Type B pancreatic cell (in vitro differentiated cells): ENCODE results near the gene ACTR2. TPM values are rescaled to one million over a fixed set of nuclear protein-coding genes. Genes with fewer than 3 reads are reported as not detected.

ENCODE experiments used
- DNase-seq: peaks from one replicate; pipeline ENCODE4 v3.0.0; 2021; ENCODE audit warnings: mixed read lengths; ENCODE audit not compliant: unreplicated experiment; ENCODE audit errors: extremely low spot score
- H3K27ac Mint-ChIP-seq: 2 replicates; pipeline ENCODE4 v1.8.0; 2021; ENCODE audit warnings: mild to moderate bottlenecking, mixed read lengths
- H3K27me3 Mint-ChIP-seq: 2 replicates; pipeline ENCODE4 v1.8.0; 2021; ENCODE audit warnings: mixed read lengths
- H3K36me3 Mint-ChIP-seq: 2 replicates; pipeline ENCODE4 v1.8.0; 2021; ENCODE audit warnings: mixed read lengths
- H3K4me1 Mint-ChIP-seq: one replicate; pipeline ENCODE4 v1.8.0; 2021; ENCODE audit warnings: mixed read lengths; ENCODE audit not compliant: unreplicated experiment
- H3K4me3 Mint-ChIP-seq: 2 replicates; pipeline ENCODE4 v1.8.0; 2021; ENCODE audit warnings: mild to moderate bottlenecking, mixed read lengths
- H3K9me3 Mint-ChIP-seq: 2 replicates; pipeline ENCODE4 v1.8.0; 2021; ENCODE audit warnings: mixed read lengths
- CTCF ChIP-seq: fragments of 200-600 bp; sonication (generic); conservative IDR thresholded peaks from 2 replicates; pipeline ENCODE4 v1.5.0; 2021; ENCODE audit warnings: antibody characterized with exemption, mild to moderate bottlenecking
- total RNA-seq: library from RNA; stranded (reverse); gene quantifications from 2 replicates; pipeline ENCODE4 v1.2.1, GENCODE V29; 2021; ENCODE audit warnings: low replicate concordance

Gene ACTR2
- total RNA-seq, 1 donor from 2014 or later = 188 TPM

- DNase-seq = no peak
- Mint-ChIP-seq H3K4me3 (no peak overlapping the region), H3K36me3 (peaks cover 26% of the 10 kb centered on the region), H3K4me1 (peaks cover 36% of the 10 kb centered on the region), H3K27me3 (no peaks in the 10 kb centered on the region), H3K27ac (no peak overlapping the region), H3K9me3 (no peaks in the 10 kb centered on the region)
- TF ChIP-seq CTCF = no peak
Measured at GRCh38 chr2:65305934-65306333, 78.3 kb downstream of the ACTR2 start.

- no peaks in the 10 kb centered on the region for H3K27me3 Mint-ChIP-seq
- no peaks in the 10 kb centered on the region for H3K9me3 Mint-ChIP-seq
- peak overlapping the region; percentile 25 for H3K4me3 Mint-ChIP-seq
- H3K36me3 Mint-ChIP-seq = peaks cover 50% of the 10 kb centered on the region
- TF ChIP-seq CTCF = no peak
- DNase-seq = no peak
- peak overlapping the region; percentile 89 for H3K27ac Mint-ChIP-seq
- peaks cover 13% of the 10 kb centered on the region for H3K4me1 Mint-ChIP-seq
Measured at GRCh38 chr2:65309699-65310098, 82.1 kb downstream of the ACTR2 start.

- H3K27ac Mint-ChIP-seq = no peak overlapping the region
- no peaks in the 10 kb centered on the region for H3K27me3 Mint-ChIP-seq
- no peak for TF ChIP-seq CTCF
- DNase-seq = no peak
- H3K9me3 Mint-ChIP-seq = no peaks in the 10 kb centered on the region
- H3K36me3 Mint-ChIP-seq = peaks cover 55% of the 10 kb centered on the region
- H3K4me3 Mint-ChIP-seq = no peak overlapping the region
- H3K4me1 Mint-ChIP-seq = peaks cover 13% of the 10 kb centered on the region
Measured at GRCh38 chr2:65311049-65311448, 83.4 kb downstream of the ACTR2 start.

- no peak for DNase-seq
- Mint-ChIP-seq H3K4me3 (no peak overlapping the region), H3K9me3 (no peaks in the 10 kb centered on the region), H3K4me1 (peaks cover 13% of the 10 kb centered on the region), H3K36me3 (peaks cover 59% of the 10 kb centered on the region), H3K27me3 (no peaks in the 10 kb centered on the region), H3K27ac (no peak overlapping the region)
- TF ChIP-seq CTCF = no peak
Measured at GRCh38 chr2:65311596-65311995, 84.0 kb downstream of the ACTR2 start.

GRCh38 chr2:65313126-65313953 is 85.7 kb downstream of the ACTR2 start:
- Mint-ChIP-seq H3K4me1 (peaks cover 13% of the 10 kb centered on the region), H3K4me3 (no peak overlapping the region), H3K36me3 (peaks cover 60% of the 10 kb centered on the region), H3K9me3 (no peaks in the 10 kb centered on the region), H3K27me3 (no peaks in the 10 kb centered on the region), H3K27ac (peak overlapping the region; percentile 61)
- no peak for TF ChIP-seq CTCF
- no peak for DNase-seq
